GM21619 (cell line): ENCODE measurements around the gene POLR1F.
A peak's percentile ranks its signal among the peaks of the same experiment; 100 is the strongest.
"Not testable (repeated sequence)": the region's sequence is repeated elsewhere in the genome, so short reads cannot be mapped to it uniquely, and the experiment has no call there.

Experiments used
- ATAC-seq: cut with Tn5 transposase; IDR thresholded peaks from one replicate; pipeline ENCODE4 v1.9.1; 2021; ENCODE audit not compliant: unreplicated experiment

The POLR1F gene, protein sequence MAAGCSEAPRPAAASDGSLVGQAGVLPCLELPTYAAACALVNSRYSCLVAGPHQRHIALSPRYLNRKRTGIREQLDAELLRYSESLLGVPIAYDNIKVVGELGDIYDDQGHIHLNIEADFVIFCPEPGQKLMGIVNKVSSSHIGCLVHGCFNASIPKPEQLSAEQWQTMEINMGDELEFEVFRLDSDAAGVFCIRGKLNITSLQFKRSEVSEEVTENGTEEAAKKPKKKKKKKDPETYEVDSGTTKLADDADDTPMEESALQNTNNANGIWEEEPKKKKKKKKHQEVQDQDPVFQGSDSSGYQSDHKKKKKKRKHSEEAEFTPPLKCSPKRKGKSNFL

DNA sequence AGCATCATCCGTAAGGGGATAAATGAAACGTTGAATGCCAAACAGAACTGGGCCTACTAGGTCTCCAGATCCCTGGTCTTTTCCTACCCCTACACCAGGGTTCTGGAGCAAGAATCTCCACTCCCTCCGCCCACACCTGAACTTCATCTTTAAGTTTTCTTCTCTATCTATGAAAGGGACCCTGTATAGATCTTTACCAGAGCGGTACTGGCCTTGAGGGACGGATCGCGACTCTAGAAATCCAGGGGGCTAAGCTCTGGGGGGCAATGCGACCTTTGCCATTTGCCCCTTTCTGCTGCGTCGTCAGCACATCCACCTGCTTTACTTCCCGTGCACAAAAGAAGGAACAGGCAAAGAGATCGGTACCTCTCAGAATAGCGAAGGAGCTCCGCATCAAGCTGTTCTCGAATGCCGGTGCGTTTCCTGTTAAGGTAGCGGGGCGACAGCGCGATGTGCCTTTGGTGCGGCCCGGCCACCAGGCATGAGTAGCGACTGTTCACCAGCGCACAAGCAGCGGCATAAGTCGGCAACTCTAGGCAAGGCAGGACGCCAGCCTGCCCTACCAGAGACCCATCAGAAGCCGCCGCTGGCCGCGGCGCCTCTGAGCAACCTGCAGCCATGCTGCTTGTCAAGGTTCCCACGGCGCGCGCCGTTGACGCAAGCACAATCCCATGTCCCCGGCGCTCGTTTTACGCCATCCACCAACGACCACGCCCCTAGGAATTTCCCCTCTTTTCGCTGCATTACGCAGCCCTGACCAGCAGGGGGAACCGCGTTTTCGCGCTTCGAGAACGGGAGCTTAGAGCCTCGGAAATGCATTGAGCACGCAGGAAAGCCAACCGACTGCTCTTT, at the start of gene POLR1F:
TSS of gene POLR1F (minus strand) at position 641 of the 852 bp plus-strand sequence. CDS start at position 620, 21 bp downstream.
- ATAC-seq, result peak; percentile 98

- ATAC-seq, result no peak
Observed at GRCh38 chr7:19754521-19755116, 45.8 kb upstream of the POLR1F start.

GRCh38 chr7:19752020-19752419, 43.2 kb upstream of the POLR1F start:
- ATAC-seq, result no peak

- ATAC-seq, result no peak
Observed at GRCh38 chr7:19749658-19750057, 40.8 kb upstream of the POLR1F start.

DNA sequence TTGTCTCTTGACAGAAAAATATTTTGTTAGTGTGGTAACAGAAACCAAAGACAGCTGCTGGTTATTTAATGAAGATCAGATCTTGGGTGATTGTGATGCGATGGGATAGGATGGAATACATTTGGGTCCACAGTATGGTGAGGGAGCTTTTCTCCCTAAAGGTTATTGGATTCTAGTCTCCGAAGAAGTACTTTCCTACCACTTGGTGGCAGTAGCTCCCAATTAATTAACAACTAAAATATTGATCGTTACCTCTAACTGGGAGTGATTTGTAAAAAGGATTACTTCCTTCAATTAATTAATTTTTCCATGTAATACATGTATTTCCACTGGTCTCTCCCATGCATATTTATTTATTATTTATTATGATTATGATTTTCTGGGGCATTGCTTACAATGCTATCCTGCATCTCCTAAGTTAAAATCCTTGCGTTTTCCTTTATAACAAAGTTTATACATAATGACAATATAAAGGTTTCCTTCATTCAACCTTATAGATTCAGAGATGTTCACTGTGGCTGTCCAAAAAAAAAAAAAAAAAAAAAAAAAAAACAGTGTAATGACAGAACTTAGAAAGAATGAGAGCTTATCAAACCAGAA, 39.0 kb upstream of the POLR1F start:
- no peak for ATAC-seq

DNA sequence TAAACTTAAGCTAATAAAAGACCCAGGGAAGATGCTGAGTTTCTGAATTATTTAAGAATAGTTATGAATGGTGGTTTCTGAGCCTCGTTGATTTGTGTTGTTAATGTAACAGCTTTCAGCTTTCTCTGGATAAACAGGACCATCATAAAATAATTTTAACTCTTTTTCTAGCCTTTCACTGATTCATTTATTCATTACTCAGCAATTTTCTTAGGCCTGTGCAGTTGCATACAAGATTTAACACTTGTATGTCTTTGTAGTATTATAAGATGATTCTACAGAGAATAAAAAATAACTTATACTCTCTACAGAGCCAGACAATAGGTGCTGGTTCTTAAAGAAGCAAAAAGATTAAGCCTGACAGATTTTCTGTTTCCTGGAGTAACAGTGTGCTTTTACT, 35.2 kb upstream of the POLR1F start:
- no peak for ATAC-seq

DNA sequence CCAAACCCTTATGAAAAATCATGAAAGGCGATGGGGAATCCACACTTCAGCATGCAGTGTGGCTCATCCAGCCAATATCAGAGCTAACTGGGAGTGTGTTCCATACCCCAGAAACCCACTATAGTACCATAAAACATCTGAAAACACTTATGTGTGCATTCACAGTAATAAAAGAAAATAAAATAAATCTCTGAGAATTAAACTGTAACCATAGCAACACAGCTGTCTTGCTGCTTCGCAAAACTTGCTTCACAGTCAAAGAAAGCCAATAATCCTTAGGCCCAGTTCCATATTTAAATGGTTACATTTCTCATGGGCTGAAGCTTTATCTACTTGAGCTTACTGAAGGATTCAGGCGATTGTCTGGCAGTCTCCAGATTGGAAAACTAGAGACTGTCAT, 19.9 kb upstream of the POLR1F start:
- ATAC-seq, result no peak

- no peak for ATAC-seq
Observed at GRCh38 chr7:19725770-19726169, 16.9 kb upstream of the POLR1F start.

DNA sequence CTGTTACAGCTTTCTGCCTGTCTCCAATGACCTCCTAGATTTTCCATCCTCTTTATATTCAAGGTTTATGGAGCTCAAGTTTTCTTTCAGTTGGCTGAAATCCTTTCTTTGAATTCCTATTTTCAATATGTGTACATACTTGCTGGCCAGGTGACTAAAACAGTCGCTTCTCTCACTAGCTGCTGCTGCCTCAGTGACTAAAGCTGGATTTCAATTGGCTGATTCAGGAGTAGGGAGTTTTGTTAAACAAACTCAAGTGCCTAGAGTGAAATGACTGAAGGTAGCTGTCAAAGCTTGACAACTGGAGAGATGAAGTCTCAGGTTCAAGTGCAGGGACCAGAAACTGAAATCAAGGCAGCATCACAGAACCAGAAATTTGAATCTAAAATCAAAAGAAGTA, 6.7 kb upstream of the POLR1F start:
- ATAC-seq, result no peak

DNA sequence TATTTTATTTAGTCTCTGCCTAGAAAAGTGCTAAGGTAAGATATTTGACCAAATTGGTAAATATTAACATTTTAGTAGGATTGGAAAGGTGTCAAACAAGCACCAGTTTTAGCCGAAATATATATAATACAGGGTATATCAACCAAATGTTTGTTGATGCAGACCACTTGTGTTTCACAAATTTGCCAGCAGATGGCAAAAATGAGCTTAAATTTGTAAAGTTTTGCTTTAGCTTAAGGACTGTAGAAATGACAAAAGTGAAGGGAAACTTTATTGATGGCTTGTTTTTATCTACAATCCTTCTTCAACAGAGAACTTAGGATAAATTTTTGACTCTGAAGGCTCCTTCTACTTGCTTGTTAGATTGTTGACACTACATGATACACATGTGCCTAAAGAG, 4.8 kb upstream of the POLR1F start:
- no peak for ATAC-seq

- ATAC-seq, result no peak
Observed at GRCh38 chr7:19709249-19709578, 377 bp upstream of the POLR1F start.

DNA sequence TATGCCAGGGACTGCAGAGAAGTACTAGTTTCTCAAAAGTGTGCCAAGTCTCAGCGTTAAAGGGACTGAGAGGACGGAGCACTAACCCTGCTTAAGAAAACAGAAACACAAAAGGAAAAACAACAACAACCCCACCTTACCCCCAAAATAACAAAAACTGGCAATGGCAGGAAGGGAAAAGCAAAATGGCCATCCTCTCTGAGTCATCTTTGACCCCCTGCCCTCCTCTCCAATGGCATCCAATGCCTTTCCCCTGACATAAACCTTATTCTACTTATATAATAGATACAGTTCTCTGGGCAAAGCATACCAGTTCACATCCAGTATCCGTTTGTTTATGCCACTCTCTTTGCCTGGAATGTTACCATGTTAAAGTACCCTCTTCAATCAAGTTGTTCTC, 1.6 kb downstream of the POLR1F start:
- ATAC-seq, result no peak

- no peak for ATAC-seq
Observed at GRCh38 chr7:19705663-19706062, 3.2 kb downstream of the POLR1F start.

- ATAC-seq, result no peak
Observed at GRCh38 chr7:19701471-19701870, 7.4 kb downstream of the POLR1F start.

GRCh38 chr7:19700936-19701335, 7.9 kb downstream of the POLR1F start:
- no peak for ATAC-seq

DNA sequence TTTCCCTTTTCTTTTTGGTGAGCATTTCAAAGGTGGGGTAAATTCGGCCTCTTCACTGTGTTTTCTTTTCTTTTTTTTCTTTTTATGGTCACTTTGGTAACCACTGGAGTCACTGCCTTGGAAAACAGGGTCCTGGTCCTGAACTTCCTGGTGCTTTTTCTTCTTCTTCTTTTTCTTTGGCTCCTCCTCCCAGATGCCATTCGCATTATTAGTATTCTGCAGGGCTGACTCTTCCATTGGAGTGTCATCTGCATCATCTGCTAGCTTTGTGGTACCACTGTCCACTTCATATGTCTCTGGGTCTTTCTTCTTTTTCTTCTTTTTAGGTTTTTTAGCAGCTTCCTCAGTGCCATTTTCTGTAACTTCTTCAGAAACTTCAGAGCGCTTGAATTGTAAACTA, 10.5 kb downstream of the POLR1F start:
- ATAC-seq, result no peak

DNA sequence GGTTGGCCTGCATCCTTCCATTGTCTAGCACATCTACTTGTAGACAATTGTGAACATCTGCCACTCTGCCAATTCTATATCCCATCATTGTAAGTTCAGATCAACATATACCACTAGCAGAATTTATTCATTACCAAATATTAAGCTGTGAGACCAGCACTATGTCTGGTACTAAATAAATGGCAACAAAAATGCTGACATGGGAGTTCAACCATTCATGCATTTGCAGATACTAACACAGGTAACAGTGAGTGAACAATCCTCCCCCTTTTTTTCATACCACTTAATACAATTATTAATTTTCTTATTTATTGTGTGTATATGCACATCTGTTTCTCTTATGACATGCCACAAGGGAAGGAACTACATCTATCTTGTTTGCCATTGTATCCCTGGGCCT, 11.9 kb downstream of the POLR1F start:
- no peak for ATAC-seq

DNA sequence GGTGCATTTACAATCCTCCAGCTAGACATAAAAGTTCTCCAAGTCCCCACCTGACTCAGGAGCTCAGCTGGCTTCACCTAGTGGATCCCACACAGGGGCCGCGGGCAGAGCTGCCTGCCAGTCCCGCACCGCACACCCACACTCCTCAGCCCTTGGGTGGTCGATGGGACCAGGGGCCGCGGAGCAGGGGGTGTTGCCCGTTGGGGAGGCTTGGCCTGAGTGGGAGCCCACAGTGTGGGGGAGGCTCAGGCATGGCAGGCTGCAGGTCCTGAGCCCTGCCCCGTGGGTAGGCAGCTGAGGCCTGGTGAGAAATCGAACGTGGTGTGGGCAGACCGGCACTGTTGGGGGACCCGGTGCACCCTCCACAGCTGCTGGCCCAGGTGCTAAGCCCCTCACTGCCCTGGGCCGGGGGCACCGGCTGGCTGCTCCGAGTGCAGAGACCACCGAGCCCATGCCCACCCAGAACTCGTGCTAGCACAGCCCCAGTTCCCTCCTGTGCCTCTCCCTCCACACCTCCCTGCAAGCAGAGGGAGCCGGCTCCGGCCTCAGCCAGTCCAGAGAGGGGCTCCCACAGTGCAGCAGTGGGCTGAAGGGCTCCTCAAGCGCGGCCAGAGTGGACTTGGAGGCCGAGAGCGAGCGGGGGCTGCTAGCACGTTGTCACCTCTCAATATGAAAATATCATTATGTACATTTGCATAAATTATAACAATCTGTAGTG, 16.6 kb downstream of the POLR1F start:
- ATAC-seq, result no peak

DNA sequence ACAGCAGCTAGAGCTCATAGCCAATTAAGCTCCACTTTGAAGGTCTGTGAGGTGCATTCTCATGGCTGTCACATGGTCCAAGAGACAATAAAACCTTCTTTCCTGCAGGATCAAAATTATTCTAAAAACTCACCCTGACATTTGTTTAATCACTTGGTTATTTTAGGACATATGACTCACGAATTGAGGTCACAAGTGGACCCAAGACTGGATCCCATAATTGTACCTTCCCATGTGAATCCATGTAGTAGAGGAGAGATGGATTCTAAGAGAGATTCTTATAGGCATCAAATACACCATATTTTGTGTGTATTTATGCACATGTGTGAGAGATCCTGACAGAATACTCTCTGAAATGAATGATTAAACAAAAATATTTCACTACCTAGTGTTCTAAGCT, 18.1 kb downstream of the POLR1F start:
- no peak for ATAC-seq

DNA sequence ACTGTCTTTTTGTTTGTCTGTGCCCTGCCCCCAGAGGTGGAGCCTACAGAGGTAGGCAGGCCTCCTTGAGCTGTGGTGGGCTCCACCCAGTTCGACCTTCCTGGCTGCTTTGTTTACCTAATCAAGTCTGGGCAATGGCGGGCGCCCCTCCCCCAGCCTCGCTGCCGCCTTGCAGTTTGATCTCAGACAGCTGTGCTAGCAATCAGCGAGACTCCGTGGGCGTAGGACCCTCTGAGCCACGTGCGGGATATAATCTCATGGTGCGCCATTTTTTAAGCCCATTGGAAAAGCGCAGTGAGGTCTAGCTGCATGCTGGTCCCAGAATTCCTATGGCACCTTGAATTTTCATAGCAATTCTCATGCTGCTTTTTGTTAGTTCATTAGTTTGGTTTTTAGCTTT, 19.7 kb downstream of the POLR1F start:
- not testable (repeated sequence) for ATAC-seq

- no peak for ATAC-seq
Observed at GRCh38 chr7:19681596-19681995, 27.2 kb downstream of the POLR1F start.
